Measurements from ENCODE around the gene ABCC1. TPM values are rescaled to one million over a fixed set of nuclear protein-coding genes. Genes with fewer than 3 reads are reported as not detected.
"Not testable (repeated sequence)": the region's sequence is repeated elsewhere in the genome, so short reads cannot be mapped to it uniquely, and the experiment has no call there.

The ABCC1 gene
- total and polyA plus RNA-seq, 3 experiments from 2014 or later = 9.9 to 64.8 (median 64.6) TPM

DNA sequence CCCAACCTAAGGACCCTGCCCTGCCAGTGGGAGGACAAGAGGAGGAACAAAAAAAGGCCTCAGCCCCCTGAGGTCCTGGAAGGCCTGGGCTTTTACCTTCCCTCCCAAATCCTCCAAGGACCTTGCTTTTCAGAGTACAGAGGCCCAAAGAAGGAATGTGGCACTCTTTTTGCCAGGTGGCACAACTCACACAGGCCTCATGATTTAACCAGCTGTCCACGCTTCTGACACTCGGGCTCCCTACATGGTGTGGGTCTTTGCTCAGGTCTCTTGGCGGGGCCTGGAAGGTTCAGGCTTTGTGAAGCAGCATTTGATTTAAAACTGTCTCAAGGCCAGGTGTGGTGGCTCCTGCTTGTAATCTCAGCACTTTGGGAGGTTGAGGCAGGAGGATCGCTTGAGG is 153.3 kb downstream of the ABCC1 start:
- Mint-ChIP-seq H3K27ac (peak overlapping the region in 2 of 8 donors; percentile 43 to 92), H3K4me3 (no peak overlapping the region), H3K36me3 (peaks cover 9 to 82% (median 13%) of the 10 kb centered on the region in 3 donors), H3K4me1 (peaks cover 0 to 1% (median 0%) of the 10 kb centered on the region in 3 donors), H3K27me3 (peaks cover 0 to 2% of the 10 kb centered on the region in 2 donors), H3K9me3 (no peaks in the 10 kb centered on the region)
- ChIA-PET POLR2A (no interaction called here), CTCF (no interaction called here)
- Histone ChIP-seq H3K4me3 (ENCODE audit: low read length) (no peak overlapping the region), H3K27me3 (ENCODE audit: insufficient read depth, low read length, poor library complexity, severe bottlenecking) (no peaks in the 10 kb centered on the region), H3K27ac (ENCODE audit: low read depth, low read length) (no peak overlapping the region), H3K4me1 (ENCODE audit: insufficient read depth, low read length) (no peaks in the 10 kb centered on the region), H3K36me3 (ENCODE audit: insufficient read depth, low read length) (peaks cover 32% of the 10 kb centered on the region), H3K9me3 (ENCODE audit: low read length) (no peaks in the 10 kb centered on the region)
- no peak for DNase-seq

- H3K4me1 ChIP-seq (ENCODE audit: insufficient read depth, low read length); H3K9me3 Mint-ChIP-seq; DNase-seq; CTCF ChIA-PET; H3K27me3 Mint-ChIP-seq; H3K4me1 Mint-ChIP-seq; H3K27me3 ChIP-seq (ENCODE audit: insufficient read depth, low read length, poor library complexity, severe bottlenecking); H3K4me3 Mint-ChIP-seq; H3K4me3 ChIP-seq (ENCODE audit: low read length); H3K27ac ChIP-seq (ENCODE audit: low read depth, low read length); H3K9me3 ChIP-seq (ENCODE audit: low read length); POLR2A ChIA-PET: not testable (repeated sequence)
- peaks cover 24% of the 10 kb centered on the region for H3K36me3 ChIP-seq (ENCODE audit: insufficient read depth, low read length)
- H3K36me3 Mint-ChIP-seq = peaks cover 11 to 81% (median 15%) of the 10 kb centered on the region in 3 donors
- peak overlapping the region in 1 of 8 donors; percentile 19 for H3K27ac Mint-ChIP-seq
These were observed 154.9 kb downstream of the ABCC1 start for GRCh38 chr16:16104132-16104803.

DNA sequence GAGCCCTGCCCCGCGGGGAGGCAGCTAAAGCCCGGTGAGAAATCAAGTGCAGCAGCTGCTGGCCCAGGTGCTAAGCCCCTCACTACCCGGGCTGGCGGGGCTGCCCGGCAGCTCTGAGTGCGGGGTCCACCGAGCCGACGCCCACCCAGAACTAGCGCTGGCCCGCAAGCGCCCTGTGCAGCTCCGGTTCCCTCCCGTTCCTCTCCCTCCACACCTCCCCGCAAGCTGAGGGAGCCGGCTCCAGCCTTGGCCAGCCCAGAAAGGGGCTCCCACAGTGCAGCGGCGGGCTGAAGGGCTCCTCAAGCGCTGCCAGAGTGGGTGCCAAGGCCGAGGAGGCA is 155.4 kb downstream of the ABCC1 start:
- peaks cover 13 to 83% (median 15%) of the 10 kb centered on the region in 3 donors for H3K36me3 Mint-ChIP-seq
- H3K27ac Mint-ChIP-seq, POLR2A ChIA-PET: not testable (repeated sequence)

DNA sequence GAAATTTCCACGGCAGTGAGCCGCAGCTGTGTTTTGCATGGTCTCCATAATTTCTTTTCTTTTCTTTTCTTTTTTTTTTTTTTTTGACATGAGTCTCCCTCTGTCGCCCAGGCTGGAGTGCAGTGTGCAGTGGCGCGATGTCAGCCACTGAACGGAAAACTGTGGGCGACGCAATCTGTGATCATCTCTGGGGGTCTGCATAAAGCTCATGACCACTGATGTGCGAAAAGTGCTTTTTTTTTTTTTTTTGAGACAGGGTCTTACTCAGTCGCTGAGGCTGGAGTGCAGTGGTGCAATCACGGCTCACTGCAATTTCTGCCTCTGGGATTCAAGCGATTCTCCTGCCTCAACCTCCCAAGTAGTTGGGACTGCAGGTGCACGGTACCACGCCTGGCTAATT is 156.2 kb downstream of the ABCC1 start:
- ChIA-PET CTCF (no interaction called here), POLR2A (no interaction called here)
- Histone ChIP-seq H3K27ac (ENCODE audit: low read depth, low read length) (no peak overlapping the region), H3K4me3 (ENCODE audit: low read length) (no peak overlapping the region), H3K9me3 (ENCODE audit: low read length) (no peaks in the 10 kb centered on the region), H3K36me3 (ENCODE audit: insufficient read depth, low read length) (peaks cover 17% of the 10 kb centered on the region), H3K4me1 (ENCODE audit: insufficient read depth, low read length) (no peaks in the 10 kb centered on the region), H3K27me3 (ENCODE audit: insufficient read depth, low read length, poor library complexity, severe bottlenecking) (no peaks in the 10 kb centered on the region)
- Mint-ChIP-seq H3K9me3 (no peaks in the 10 kb centered on the region), H3K36me3 (peaks cover 13 to 82% (median 15%) of the 10 kb centered on the region in 3 donors), H3K4me1 (peaks cover 0 to 1% (median 0%) of the 10 kb centered on the region in 3 donors), H3K4me3 (no peak overlapping the region), H3K27me3 (peaks cover 0 to 2% of the 10 kb centered on the region in 2 donors), H3K27ac (no peak overlapping the region)
- no peak for DNase-seq

More for the DNA sequence above, 155.4 kb downstream of the ABCC1 start:
- H3K9me3 Mint-ChIP-seq; H3K4me3 Mint-ChIP-seq; H3K4me1 Mint-ChIP-seq; H3K9me3 ChIP-seq (ENCODE audit: low read length); H3K4me3 ChIP-seq (ENCODE audit: low read length); H3K4me1 ChIP-seq (ENCODE audit: insufficient read depth, low read length); DNase-seq; H3K27me3 Mint-ChIP-seq; CTCF ChIA-PET; H3K27me3 ChIP-seq (ENCODE audit: insufficient read depth, low read length, poor library complexity, severe bottlenecking); H3K27ac ChIP-seq (ENCODE audit: low read depth, low read length): not testable (repeated sequence)
- H3K36me3 ChIP-seq (ENCODE audit: insufficient read depth, low read length) = peaks cover 21% of the 10 kb centered on the region

- H3K36me3 ChIP-seq (ENCODE audit: insufficient read depth, low read length) = peaks cover 20% of the 10 kb centered on the region
- Mint-ChIP-seq H3K36me3 (peaks cover 12 to 87% (median 16%) of the 10 kb centered on the region in 3 donors), H3K27ac (peak overlapping the region in 1 of 8 donors; percentile 38), H3K27me3 (peaks cover 0 to 2% of the 10 kb centered on the region in 2 donors), H3K4me1 (peaks cover 0 to under 1% (median 0%) of the 10 kb centered on the region in 3 donors), H3K4me3 (no peak overlapping the region), H3K9me3 (no peaks in the 10 kb centered on the region)
- POLR2A ChIA-PET = no interaction called here
- no peak overlapping the region for H3K4me3 ChIP-seq (ENCODE audit: low read length)
- DNase-seq = no peak
- H3K9me3 ChIP-seq (ENCODE audit: low read length) = no peaks in the 10 kb centered on the region
- no peak overlapping the region for H3K27ac ChIP-seq (ENCODE audit: low read depth, low read length)
- no peaks in the 10 kb centered on the region for H3K4me1 ChIP-seq (ENCODE audit: insufficient read depth, low read length)
- CTCF ChIA-PET = no interaction called here
- no peaks in the 10 kb centered on the region for H3K27me3 ChIP-seq (ENCODE audit: insufficient read depth, low read length, poor library complexity, severe bottlenecking)
These were observed 157.1 kb downstream of the ABCC1 start for GRCh38 chr16:16106466-16106865.

- Mint-ChIP-seq H3K4me1 (no peaks in the 10 kb centered on the region), H3K27ac (peak overlapping the region in 1 of 8 donors; percentile 36), H3K27me3 (no peaks in the 10 kb centered on the region), H3K36me3 (peaks cover 16 to 87% (median 25%) of the 10 kb centered on the region in 3 donors), H3K4me3 (no peak overlapping the region), H3K9me3 (no peaks in the 10 kb centered on the region)
- H3K4me1 ChIP-seq (ENCODE audit: insufficient read depth, low read length) = no peaks in the 10 kb centered on the region
- no peaks in the 10 kb centered on the region for H3K9me3 ChIP-seq (ENCODE audit: low read length)
- ChIA-PET POLR2A (no interaction called here), CTCF (no interaction called here)
- no peak for DNase-seq
- no peak overlapping the region for H3K4me3 ChIP-seq (ENCODE audit: low read length)
- H3K36me3 ChIP-seq (ENCODE audit: insufficient read depth, low read length) = peaks cover 27% of the 10 kb centered on the region
- no peak overlapping the region for H3K27ac ChIP-seq (ENCODE audit: low read depth, low read length)
- no peaks in the 10 kb centered on the region for H3K27me3 ChIP-seq (ENCODE audit: insufficient read depth, low read length, poor library complexity, severe bottlenecking)
These were observed 158.4 kb downstream of the ABCC1 start for GRCh38 chr16:16107839-16108238.

GRCh38 chr16:16108759-16109158 is 159.3 kb downstream of the ABCC1 start:
- peaks cover 17 to 87% (median 20%) of the 10 kb centered on the region in 3 donors for H3K36me3 Mint-ChIP-seq
- Histone ChIP-seq H3K27me3 (ENCODE audit: insufficient read depth, low read length, poor library complexity, severe bottlenecking) (no peaks in the 10 kb centered on the region), H3K4me3 (ENCODE audit: low read length) (no peak overlapping the region), H3K27ac (ENCODE audit: low read depth, low read length) (no peak overlapping the region), H3K9me3 (ENCODE audit: low read length) (no peaks in the 10 kb centered on the region), H3K36me3 (ENCODE audit: insufficient read depth, low read length) (peaks cover 33% of the 10 kb centered on the region), H3K4me1 (ENCODE audit: insufficient read depth, low read length) (no peaks in the 10 kb centered on the region)
- no peaks in the 10 kb centered on the region for H3K9me3 Mint-ChIP-seq
- POLR2A ChIA-PET = no interaction called here
- H3K4me3 Mint-ChIP-seq = no peak overlapping the region
- no peaks in the 10 kb centered on the region for H3K4me1 Mint-ChIP-seq
- H3K27ac Mint-ChIP-seq = peak overlapping the region in 2 of 8 donors; percentile 71 to 82
- DNase-seq = no peak
- CTCF ChIA-PET = no interaction called here
- H3K27me3 Mint-ChIP-seq = no peaks in the 10 kb centered on the region

GRCh38 chr16:16109453-16110110 is 160.2 kb downstream of the ABCC1 start:
- no peaks in the 10 kb centered on the region for H3K4me1 Mint-ChIP-seq

More at GRCh38 chr16:16109453-16110110, 160.2 kb downstream of the ABCC1 start:
- no peaks in the 10 kb centered on the region for H3K9me3 Mint-ChIP-seq
- Histone ChIP-seq H3K9me3 (ENCODE audit: low read length) (no peaks in the 10 kb centered on the region), H3K36me3 (ENCODE audit: insufficient read depth, low read length) (peaks cover 39% of the 10 kb centered on the region), H3K4me1 (ENCODE audit: insufficient read depth, low read length) (no peaks in the 10 kb centered on the region), H3K27me3 (ENCODE audit: insufficient read depth, low read length, poor library complexity, severe bottlenecking) (no peaks in the 10 kb centered on the region), H3K27ac (ENCODE audit: low read depth, low read length) (no peak overlapping the region), H3K4me3 (ENCODE audit: low read length) (no peak overlapping the region)
- no peak overlapping the region for H3K27ac Mint-ChIP-seq
- no peak overlapping the region for H3K4me3 Mint-ChIP-seq
- no peak for DNase-seq
- peaks cover 15 to 88% (median 15%) of the 10 kb centered on the region in 3 donors for H3K36me3 Mint-ChIP-seq
- ChIA-PET CTCF (interaction anchor here (0.6 kb wide), 1 partner anchor 9 kb away, joined by 3 read pairs; no protein-coding TSS in a partner anchor), POLR2A (no interaction called here)
- H3K27me3 Mint-ChIP-seq = no peaks in the 10 kb centered on the region

Data from CD8-positive, alpha-beta memory T cell (primary cell).